Ishikawa (cell line): ENCODE data around the gene CNOT6.

Experiments
- CEBPB ChIP-seq: IDR thresholded peaks from 2 replicates; pipeline ENCODE4 v1.6.1; 2012
- CREB1 ChIP-seq: IDR thresholded peaks from 2 replicates; pipeline ENCODE4 v1.6.1; 2012; ENCODE audit warnings: low read depth
- EGR1 ChIP-seq: IDR thresholded peaks from 2 replicates; pipeline ENCODE4 v1.6.1; 2012
- EP300 ChIP-seq: IDR thresholded peaks from 2 replicates; pipeline ENCODE4 v1.6.1; 2012; ENCODE audit warnings: borderline replicate concordance
- FOXM1 ChIP-seq: IDR thresholded peaks from 2 replicates; pipeline ENCODE4 v1.6.1; 2012; ENCODE audit warnings: low read depth, borderline replicate concordance
- MAX ChIP-seq: IDR thresholded peaks from 2 replicates; pipeline ENCODE4 v1.6.1; 2012
- NFIC ChIP-seq: IDR thresholded peaks from 2 replicates; pipeline ENCODE4 v1.6.1; 2012
- RAD21 ChIP-seq: IDR thresholded peaks from 2 replicates; pipeline ENCODE4 v1.6.1; 2012; ENCODE audit warnings: low read depth
- REST ChIP-seq: IDR thresholded peaks from 2 replicates; pipeline ENCODE4 v1.6.1; 2012; ENCODE audit warnings: low read depth, mild to moderate bottlenecking
- TAF1 ChIP-seq: IDR thresholded peaks from 2 replicates; pipeline ENCODE4 v1.6.1; 2012; ENCODE audit warnings: low read depth, mild to moderate bottlenecking
- TCF12 ChIP-seq: IDR thresholded peaks from 2 replicates; pipeline ENCODE4 v1.6.1; 2012; ENCODE audit warnings: low read depth
- TEAD4 ChIP-seq: IDR thresholded peaks from 2 replicates; pipeline ENCODE4 v1.6.1; 2012
- YY1 ChIP-seq: IDR thresholded peaks from 2 replicates; pipeline ENCODE4 v1.6.1; 2012; ENCODE audit warnings: low read depth
- ZBTB7A ChIP-seq: IDR thresholded peaks from 2 replicates; pipeline ENCODE4 v1.6.1; 2012; ENCODE audit warnings: low read depth
- TF ChIP-seq, protein P1 (sequence below): IDR thresholded peaks from 2 replicates; pipeline ENCODE4 v1.6.1; 2012

The CNOT6 gene

GRCh38 chr5:180487556-180487955 lies 6.6 kb upstream of the CNOT6 start:
- TF ChIP-seq RAD21 = no peak
- TF ChIP-seq EGR1 = no peak

DNA sequence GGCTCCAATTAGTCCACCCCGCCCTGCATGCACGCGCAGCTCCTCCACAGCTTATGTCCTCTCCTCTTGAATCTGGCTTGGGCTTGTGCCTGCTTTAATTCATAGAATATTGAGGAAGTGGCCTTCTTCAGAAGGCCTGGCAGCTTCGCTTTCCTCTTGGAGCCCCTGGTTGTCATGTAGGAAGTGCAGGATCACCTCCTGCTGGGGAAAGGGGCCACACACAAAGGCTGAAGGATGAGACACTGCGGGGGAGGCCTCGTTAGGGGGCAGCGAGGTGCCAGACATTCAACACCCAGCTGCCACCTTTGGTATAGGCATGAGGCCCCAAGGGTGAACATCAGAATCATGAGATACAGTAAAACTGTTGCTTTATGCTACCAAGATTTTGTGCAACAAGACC lies 2.7 kb upstream of the CNOT6 start:
- TF ChIP-seq NFIC = no peak
- no peak for TF ChIP-seq TEAD4
- TF ChIP-seq CEBPB = no peak
- TF ChIP-seq MAX = no peak
- TF ChIP-seq REST = no peak
- no peak for TF ChIP-seq EGR1
- TF ChIP-seq TAF1 = no peak
- no peak for TF ChIP-seq RAD21
- TF ChIP-seq ZBTB7A = no peak
- TF ChIP-seq FOXM1 = no peak

DNA sequence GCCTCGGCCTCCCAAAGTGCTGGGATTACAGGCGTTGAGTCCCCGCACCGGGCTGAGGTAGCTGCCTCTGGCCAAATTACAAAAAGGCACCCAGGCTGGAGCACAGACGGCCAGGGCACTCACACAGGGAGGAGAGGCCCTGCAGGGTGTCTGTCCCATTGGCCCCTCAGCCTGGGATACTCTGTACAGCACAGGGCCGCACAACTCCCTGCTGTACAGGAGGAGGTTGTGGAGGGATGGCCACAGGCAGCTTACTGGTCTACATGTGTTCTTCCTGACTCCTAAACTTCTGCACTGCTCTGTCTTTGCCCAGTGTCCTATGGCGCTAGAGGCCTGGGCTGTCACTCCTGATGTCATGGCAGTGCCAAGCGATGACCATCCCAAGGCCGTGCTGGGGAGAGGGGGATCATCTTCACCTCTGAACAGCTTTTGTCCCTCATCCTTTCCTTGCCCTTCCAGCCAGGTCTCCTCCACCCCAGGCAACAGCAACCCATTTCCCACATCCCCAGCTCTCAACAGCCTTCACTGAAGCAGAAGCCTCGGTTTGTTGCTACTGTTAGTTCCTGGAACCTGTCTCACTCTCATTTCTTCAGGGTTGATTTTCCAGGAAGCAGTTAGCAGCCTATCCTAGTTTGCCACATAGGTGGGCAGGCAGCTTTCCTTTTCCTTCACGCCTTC lies 1.8 kb upstream of the CNOT6 start:
- TF ChIP-seq REST (no peak), MAX (no peak), TEAD4 (no peak), CEBPB (no peak), TCF12 (no peak), RAD21 (no peak), ZBTB7A (no peak), EP300 (no peak)

DNA sequence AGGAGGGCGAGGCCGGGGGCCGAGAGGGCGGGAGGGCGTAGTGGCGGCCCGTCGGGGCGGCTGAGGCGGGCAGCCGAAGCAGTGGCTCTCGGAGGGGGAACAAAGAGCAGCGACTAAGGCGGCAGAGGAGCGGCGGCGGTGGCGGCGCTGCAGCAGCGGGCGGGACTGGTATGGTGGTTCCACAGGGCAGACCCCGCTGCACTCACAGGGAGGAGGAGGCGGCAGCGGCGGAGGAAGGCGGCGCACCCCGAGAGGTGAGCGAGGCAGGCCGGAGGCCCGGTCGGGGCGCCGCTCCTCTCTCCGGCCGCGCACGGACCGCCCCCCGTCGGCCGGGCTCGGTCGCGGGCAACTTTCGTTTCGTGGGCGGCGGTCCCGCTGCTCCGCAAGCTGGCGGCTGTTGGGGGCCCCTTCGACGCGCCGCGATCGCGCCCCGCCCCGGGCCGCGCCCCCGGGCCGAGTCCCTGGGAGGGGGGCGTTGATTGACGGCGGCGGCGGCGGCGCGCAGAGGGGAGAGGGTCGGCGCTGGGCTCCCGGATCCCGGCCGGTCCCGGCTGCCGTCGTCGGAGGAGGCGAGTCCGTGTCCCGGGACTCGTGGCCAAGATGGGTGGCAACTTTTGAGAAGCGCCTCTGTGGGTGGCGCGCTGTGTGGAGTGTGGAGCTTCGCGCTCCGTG lies 467 bp downstream of the CNOT6 start:
- no peak for TF ChIP-seq TEAD4
- TF ChIP-seq MAX = no peak
- TF ChIP-seq REST = no peak
- no peak for TF ChIP-seq CEBPB
- TF ChIP-seq, protein P1, sequence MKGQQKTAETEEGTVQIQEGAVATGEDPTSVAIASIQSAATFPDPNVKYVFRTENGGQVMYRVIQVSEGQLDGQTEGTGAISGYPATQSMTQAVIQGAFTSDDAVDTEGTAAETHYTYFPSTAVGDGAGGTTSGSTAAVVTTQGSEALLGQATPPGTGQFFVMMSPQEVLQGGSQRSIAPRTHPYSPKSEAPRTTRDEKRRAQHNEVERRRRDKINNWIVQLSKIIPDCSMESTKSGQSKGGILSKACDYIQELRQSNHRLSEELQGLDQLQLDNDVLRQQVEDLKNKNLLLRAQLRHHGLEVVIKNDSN = no peak
- no peak for TF ChIP-seq FOXM1
- TF ChIP-seq ZBTB7A = no peak; the same call in 1 of the 2 replicates
- no peak for TF ChIP-seq EGR1
- no peak for TF ChIP-seq CREB1
- no peak for TF ChIP-seq YY1
- no peak for TF ChIP-seq TCF12
- no peak for TF ChIP-seq RAD21
- TF ChIP-seq NFIC = no peak
- TF ChIP-seq EP300 = no peak
- no peak for TF ChIP-seq TAF1

DNA sequence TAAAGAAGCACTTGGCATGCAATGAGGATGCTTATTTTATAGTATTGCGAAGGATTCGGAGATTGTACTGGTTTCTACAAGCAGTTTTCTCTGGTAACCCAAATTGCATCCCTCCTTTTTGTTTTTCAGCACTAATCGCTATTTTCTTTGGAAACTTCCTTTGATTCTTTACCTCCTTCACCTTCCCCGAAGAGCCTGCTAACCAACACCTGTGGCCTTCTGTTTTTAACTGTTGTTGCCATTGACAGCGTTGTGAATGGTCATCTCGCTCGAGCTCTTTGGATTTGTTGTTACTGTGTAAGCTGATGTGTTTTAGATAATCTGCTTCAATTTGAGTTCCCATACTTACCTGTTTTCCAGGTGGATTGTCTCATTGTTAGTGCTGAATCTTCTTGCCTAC lies 1.1 kb downstream of the CNOT6 start:
- no peak for TF ChIP-seq TCF12
- TF ChIP-seq TEAD4 = no peak
- no peak for TF ChIP-seq CREB1
- no peak for TF ChIP-seq NFIC
- no peak for TF ChIP-seq EGR1
- TF ChIP-seq, protein P1 = no peak
- no peak for TF ChIP-seq REST
- no peak for TF ChIP-seq EP300
- no peak for TF ChIP-seq FOXM1
- TF ChIP-seq MAX = no peak
- TF ChIP-seq YY1 = no peak
- no peak for TF ChIP-seq CEBPB
- no peak for TF ChIP-seq TAF1
- no peak for TF ChIP-seq ZBTB7A
- TF ChIP-seq RAD21 = no peak
